ENCODE measurements around the gene NCCRP1. TPM values are rescaled to one million over a fixed set of nuclear protein-coding genes. Genes with fewer than 3 reads are reported as not detected.

The NCCRP1 gene
- polyA plus RNA-seq, 1 experiment = 0.04 TPM

DNA sequence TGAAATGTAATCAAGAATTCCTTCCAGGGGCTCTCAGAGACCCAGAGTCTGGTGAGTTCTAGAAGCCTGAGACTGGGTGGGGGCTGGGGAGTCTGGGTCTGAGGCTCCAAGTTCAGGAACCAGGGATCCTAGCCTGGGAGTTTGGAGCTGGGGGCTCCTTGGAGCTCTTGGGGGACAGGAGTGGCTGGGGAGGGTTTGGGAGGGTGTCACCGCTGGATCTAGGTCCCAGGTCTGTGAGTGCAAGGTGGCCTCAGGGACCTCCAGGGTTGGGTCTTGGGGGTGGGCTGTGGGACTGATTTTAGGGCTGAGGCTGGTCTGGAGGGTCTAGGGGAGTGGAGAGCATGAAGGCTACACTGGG lies 6.2 kb downstream of the NCCRP1 start:
- TF ChIP-seq, protein P1, sequence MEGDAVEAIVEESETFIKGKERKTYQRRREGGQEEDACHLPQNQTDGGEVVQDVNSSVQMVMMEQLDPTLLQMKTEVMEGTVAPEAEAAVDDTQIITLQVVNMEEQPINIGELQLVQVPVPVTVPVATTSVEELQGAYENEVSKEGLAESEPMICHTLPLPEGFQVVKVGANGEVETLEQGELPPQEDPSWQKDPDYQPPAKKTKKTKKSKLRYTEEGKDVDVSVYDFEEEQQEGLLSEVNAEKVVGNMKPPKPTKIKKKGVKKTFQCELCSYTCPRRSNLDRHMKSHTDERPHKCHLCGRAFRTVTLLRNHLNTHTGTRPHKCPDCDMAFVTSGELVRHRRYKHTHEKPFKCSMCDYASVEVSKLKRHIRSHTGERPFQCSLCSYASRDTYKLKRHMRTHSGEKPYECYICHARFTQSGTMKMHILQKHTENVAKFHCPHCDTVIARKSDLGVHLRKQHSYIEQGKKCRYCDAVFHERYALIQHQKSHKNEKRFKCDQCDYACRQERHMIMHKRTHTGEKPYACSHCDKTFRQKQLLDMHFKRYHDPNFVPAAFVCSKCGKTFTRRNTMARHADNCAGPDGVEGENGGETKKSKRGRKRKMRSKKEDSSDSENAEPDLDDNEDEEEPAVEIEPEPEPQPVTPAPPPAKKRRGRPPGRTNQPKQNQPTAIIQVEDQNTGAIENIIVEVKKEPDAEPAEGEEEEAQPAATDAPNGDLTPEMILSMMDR (IDR thresholded peaks at IDR 0.05; ENCODE audit: insufficient read depth, low read depth, low read length) = no peak
- Histone ChIP-seq H3K36me3 (ENCODE audit: control insufficient read depth, insufficient read depth, low read length) (no peaks in the 10 kb centered on the region), H3K27me3 (ENCODE audit: control insufficient read depth, insufficient read depth, low read length) (peaks cover 18% of the 10 kb centered on the region), H3K4me3 (ENCODE audit: low read depth, low read length) (no peak overlapping the region)
- CTCF ChIA-PET = interaction anchor here (0.7 to 1.6 kb wide), 2 partner anchors 89 to 93 kb away, joined by 3 to 7 read pairs; no protein-coding TSS in a partner anchor
- POLR2A ChIA-PET = no interaction called here
- DNase-seq (ENCODE audit: low read depth) = no peak

DNA sequence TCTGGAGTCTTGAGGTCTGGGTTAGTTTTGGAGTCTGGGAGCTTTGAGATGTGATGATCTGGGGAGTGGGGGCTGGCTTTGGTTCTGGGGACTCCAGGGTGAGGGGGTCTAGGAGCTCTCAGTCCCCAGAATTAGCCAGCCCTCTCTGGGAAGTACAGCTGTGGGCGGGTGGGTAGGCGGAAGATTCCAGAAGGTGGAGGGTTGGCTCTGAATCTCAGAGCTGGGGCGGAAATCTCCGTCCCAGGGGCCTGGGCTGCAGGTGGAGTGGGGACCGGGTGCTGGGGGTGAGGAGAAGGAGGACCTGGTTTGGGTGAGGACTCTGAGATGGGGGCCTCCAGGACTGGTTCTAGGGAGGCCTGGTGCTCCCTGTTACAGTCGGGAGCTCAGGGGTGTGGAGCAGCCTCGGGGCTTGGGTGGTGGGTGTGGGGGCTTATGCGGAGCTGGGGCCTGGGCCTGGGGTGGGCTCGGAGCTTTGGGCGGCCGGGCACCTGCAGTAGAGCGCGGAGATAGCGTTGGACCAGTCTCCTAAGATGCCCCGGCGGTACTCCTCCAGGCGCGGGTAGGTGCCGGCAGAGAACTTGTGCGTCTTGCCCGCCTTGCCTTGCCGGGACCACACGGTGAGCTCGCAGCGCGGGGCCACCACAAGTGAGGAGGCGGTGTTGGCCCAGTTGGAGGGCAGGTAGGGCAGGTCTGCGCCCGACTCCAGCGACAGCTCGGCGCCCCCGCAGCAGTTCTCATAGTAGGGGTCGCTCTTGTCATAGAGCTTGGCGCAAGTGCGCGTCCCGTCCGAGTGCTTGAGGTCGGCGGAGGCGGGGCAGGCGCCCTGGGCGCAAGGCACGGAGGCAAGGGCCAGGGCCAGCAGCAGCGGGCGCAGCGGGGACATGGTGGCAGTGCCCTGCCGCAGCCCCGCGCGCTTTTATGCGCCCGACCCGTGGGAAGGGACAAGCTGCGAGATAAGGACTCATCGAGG lies 6.9 kb downstream of the NCCRP1 start, which contains the start of gene SYCN:
Gene SYCN (minus strand): TSS at position 892 of the 970 bp plus-strand sequence. CDS start 9 bp downstream, at position 883.
- TF ChIP-seq, protein P1 (IDR thresholded peaks at IDR 0.05; ENCODE audit: insufficient read depth, low read depth, low read length) = no peak
- H3K27me3 ChIP-seq (ENCODE audit: control insufficient read depth, insufficient read depth, low read length) = peaks cover 19% of the 10 kb centered on the region
- no peak for DNase-seq (ENCODE audit: low read depth)
- no peaks in the 10 kb centered on the region for H3K36me3 ChIP-seq (ENCODE audit: control insufficient read depth, insufficient read depth, low read length)
- H3K4me3 ChIP-seq (ENCODE audit: low read depth, low read length) = no peak within 1 kb of the TSS
- ChIA-PET CTCF (interaction anchor here (0.7 to 1.6 kb wide), 3 partner anchors 81 to 93 kb away, joined by 3 to 7 read pairs (median 4); no protein-coding TSS in a partner anchor), POLR2A (no interaction called here)

DNA sequence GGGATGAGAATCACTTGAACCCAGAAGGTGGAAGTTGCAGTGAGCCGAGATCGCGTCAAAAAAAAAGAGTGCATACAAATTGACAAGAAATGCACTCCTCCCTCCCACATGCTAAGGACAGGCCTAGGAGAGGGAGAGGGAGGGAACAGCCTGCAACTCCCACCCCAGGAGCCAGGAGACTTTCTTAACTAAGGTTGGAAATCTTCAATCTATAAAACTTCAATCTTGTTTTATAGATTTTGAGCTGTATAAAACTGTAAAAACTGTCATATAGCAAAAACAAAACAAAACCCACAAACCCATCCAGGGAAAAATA lies 8.6 kb downstream of the NCCRP1 start:
- ChIA-PET CTCF (no interaction called here), POLR2A (no interaction called here)
- TF ChIP-seq, protein P1 (IDR thresholded peaks at IDR 0.05; ENCODE audit: insufficient read depth, low read depth, low read length) = no peak
- Histone ChIP-seq H3K4me3 (ENCODE audit: low read depth, low read length) (no peak overlapping the region), H3K27me3 (ENCODE audit: control insufficient read depth, insufficient read depth, low read length) (peaks cover 15% of the 10 kb centered on the region), H3K36me3 (ENCODE audit: control insufficient read depth, insufficient read depth, low read length) (no peaks in the 10 kb centered on the region)
- DNase-seq (ENCODE audit: low read depth) = no peak

DNA sequence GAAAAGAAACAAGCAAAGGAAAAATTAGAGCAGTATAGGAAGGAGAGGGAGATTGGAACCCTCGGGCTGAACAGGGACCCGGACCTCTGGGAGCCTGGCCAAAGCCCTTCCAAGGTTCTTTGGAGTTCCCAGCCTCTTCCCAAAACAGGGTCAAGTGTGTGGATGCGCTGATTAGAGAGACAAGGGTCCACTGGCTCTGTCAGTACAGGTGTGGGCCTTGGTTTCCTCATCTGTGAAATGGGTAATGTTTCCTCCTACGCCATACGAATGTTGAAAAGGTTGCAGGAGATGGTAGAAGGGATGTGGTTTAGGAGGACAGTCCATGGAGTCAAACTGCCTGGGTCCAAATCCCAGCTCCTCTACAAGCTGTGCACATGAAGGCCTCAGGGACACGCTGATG lies 9.4 kb downstream of the NCCRP1 start:
- ChIA-PET CTCF (no interaction called here), POLR2A (no interaction called here)
- H3K4me3 ChIP-seq (ENCODE audit: low read depth, low read length) = no peak overlapping the region
- no peak for DNase-seq (ENCODE audit: low read depth)
- TF ChIP-seq, protein P1 (IDR thresholded peaks at IDR 0.05; ENCODE audit: insufficient read depth, low read depth, low read length) = no peak
- no peaks in the 10 kb centered on the region for H3K36me3 ChIP-seq (ENCODE audit: control insufficient read depth, insufficient read depth, low read length)
- H3K27me3 ChIP-seq (ENCODE audit: control insufficient read depth, insufficient read depth, low read length) = peaks cover 11% of the 10 kb centered on the region

DNA sequence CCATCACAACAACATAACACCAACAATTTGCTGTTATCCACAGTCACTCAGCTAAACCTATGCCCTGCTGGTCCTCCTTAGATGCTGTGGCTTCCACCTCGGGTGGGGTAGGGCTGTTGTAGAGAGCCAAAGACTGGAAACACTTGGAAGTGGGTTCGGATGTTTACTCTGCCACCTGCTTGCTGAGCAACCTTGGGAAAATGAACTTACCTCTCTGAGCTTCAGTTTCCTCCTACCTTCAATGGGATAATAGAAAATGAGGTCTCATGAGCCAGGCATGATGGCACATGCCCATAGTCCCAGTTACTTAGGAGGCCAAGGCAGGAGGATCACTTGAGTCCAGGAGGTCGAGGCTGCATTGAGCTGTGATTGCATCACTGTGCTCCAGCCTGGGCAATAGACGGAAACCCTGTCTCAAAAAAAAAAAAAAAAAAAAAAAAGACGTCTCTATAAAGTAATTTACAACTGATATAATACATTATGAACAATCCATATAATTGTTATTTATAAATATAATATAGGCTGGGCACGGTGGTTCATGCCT lies 10.6 kb downstream of the NCCRP1 start:
- no peak overlapping the region for H3K4me3 ChIP-seq (ENCODE audit: low read depth, low read length)
- ChIA-PET CTCF (interaction anchor here (0.8 kb wide), 1 partner anchor 11 kb away, joined by 3 read pairs; the partner anchor contains the start of gene NCCRP1), POLR2A (no interaction called here)
- TF ChIP-seq, protein P1 (IDR thresholded peaks at IDR 0.05; ENCODE audit: insufficient read depth, low read depth, low read length) = no peak
- DNase-seq (ENCODE audit: low read depth) = no peak
- peaks cover 10% of the 10 kb centered on the region for H3K27me3 ChIP-seq (ENCODE audit: control insufficient read depth, insufficient read depth, low read length)
- H3K36me3 ChIP-seq (ENCODE audit: control insufficient read depth, insufficient read depth, low read length) = no peaks in the 10 kb centered on the region

All from BJ (cell line).